KMS-11 (cell line): ENCODE results near the gene ACTBL2.

Experiments
- H2AFZ ChIP-seq: fragments of 200-600 bp; sonication (generic); 2 replicates; pipeline ENCODE4 v1.6.1; 2016; ENCODE audit warnings: antibody characterized with exemption, mixed run types, low read depth
- H3K27ac ChIP-seq: fragments of 200-600 bp; sonication (generic); 2 replicates; pipeline ENCODE4 v1.6.1; 2016; ENCODE audit warnings: mild to moderate bottlenecking, mixed run types
- H3K27me3 ChIP-seq: fragments of 200-600 bp; sonication (generic); 2 replicates; pipeline ENCODE4 v1.6.1; 2017; ENCODE audit warnings: mild to moderate bottlenecking, low read depth, mixed run types, moderate library complexity; ENCODE audit not compliant: insufficient read depth
- H3K36me3 ChIP-seq: fragments of 200-600 bp; sonication (generic); 2 replicates; pipeline ENCODE4 v1.6.1; 2017; ENCODE audit warnings: mild to moderate bottlenecking, mixed run types; ENCODE audit not compliant: insufficient read depth
- H3K4me1 ChIP-seq: fragments of 200-600 bp; sonication (generic); 2 replicates; pipeline ENCODE4 v1.6.1; 2016; ENCODE audit warnings: mild to moderate bottlenecking, low read depth, mixed run types; ENCODE audit not compliant: poor library complexity, severe bottlenecking
- H3K4me2 ChIP-seq: fragments of 200-600 bp; sonication (generic); 2 replicates; pipeline ENCODE4 v1.7.0; 2016; ENCODE audit warnings: mild to moderate bottlenecking, mixed run types
- H3K4me3 ChIP-seq: fragments of 200-600 bp; sonication (generic); IDR thresholded peaks from 2 replicates; pipeline ENCODE4 v1.6.1; 2017; ENCODE audit warnings: low read depth, low read length, mixed read lengths; ENCODE audit not compliant: insufficient read depth
- H3K79me2 ChIP-seq: fragments of 200-600 bp; sonication (generic); 2 replicates; pipeline ENCODE4 v1.6.1; 2016; ENCODE audit warnings: low read depth, mixed run types; ENCODE audit not compliant: insufficient read depth
- H3K9ac ChIP-seq: fragments of 200-600 bp; sonication (generic); 2 replicates; pipeline ENCODE4 v1.6.1; 2016; ENCODE audit warnings: mild to moderate bottlenecking, mixed run types
- H4K20me1 ChIP-seq: fragments of 200-600 bp; sonication (generic); 2 replicates; pipeline ENCODE4 v1.6.1; 2016; ENCODE audit warnings: mild to moderate bottlenecking, mixed run types; ENCODE audit not compliant: insufficient read depth
- TF ChIP-seq, protein P1 (sequence below): fragments of 200-600 bp; sonication (generic); conservative IDR thresholded peaks from 2 replicates; pipeline ENCODE4 v1.6.1; 2017; ENCODE audit warnings: low read depth, mild to moderate bottlenecking, antibody characterized with exemption, low read length, moderate library complexity, mixed read lengths

Gene ACTBL2

DNA sequence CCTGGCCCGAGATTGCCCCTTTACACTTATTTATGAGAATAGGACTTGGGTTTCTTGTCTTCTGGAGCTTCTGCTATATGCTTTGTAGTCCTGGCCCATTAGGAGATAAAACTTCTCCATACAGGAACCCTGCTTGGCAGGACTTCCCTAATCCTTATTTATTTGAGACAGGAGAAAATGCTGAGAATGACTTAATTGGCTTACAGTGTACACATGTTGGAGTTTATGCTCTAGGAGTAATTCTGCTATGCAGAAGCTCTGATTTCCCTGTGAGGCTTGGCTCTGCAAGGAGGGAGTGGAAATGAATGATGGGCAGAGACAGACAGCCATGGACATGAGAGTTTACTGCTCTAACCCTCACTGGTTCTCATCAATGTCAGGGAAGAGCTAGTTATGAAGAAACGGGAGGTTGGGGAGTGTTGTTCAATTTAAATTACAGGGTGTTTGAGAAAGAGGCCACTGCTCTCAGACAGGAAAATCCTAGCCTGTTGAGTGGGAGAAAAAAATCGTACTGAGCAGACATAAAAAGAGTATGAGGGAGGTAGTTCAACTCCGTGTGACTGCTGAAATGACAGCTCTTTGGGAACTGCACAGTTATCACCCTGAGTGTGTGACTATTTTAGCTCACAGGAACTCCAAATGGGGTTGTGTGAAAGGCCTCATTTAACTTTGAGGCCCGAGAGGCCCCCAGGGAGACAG lies 37.5 kb downstream of the ACTBL2 start:
- TF ChIP-seq, protein P1, sequence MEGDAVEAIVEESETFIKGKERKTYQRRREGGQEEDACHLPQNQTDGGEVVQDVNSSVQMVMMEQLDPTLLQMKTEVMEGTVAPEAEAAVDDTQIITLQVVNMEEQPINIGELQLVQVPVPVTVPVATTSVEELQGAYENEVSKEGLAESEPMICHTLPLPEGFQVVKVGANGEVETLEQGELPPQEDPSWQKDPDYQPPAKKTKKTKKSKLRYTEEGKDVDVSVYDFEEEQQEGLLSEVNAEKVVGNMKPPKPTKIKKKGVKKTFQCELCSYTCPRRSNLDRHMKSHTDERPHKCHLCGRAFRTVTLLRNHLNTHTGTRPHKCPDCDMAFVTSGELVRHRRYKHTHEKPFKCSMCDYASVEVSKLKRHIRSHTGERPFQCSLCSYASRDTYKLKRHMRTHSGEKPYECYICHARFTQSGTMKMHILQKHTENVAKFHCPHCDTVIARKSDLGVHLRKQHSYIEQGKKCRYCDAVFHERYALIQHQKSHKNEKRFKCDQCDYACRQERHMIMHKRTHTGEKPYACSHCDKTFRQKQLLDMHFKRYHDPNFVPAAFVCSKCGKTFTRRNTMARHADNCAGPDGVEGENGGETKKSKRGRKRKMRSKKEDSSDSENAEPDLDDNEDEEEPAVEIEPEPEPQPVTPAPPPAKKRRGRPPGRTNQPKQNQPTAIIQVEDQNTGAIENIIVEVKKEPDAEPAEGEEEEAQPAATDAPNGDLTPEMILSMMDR: no peak
- H3K27ac ChIP-seq: no peak overlapping the region

GRCh38 chr5:57442080-57442839 lies 40.4 kb downstream of the ACTBL2 start:
- H3K79me2 ChIP-seq: no peaks in the 10 kb centered on the region
- TF ChIP-seq, protein P1: no peak
- no peaks in the 10 kb centered on the region for H3K36me3 ChIP-seq
- H3K27ac ChIP-seq: no peak overlapping the region
- H2AFZ ChIP-seq: no peak overlapping the region
- no peak overlapping the region for H3K4me3 ChIP-seq
- H3K4me1 ChIP-seq: no peaks in the 10 kb centered on the region
- H3K9ac ChIP-seq: no peak overlapping the region
- H3K4me2 ChIP-seq: no peak overlapping the region
- H3K27me3 ChIP-seq: no peaks in the 10 kb centered on the region
- no peaks in the 10 kb centered on the region for H4K20me1 ChIP-seq

More for the DNA sequence above, 37.5 kb downstream of the ACTBL2 start:
- Histone ChIP-seq H3K4me3 (no peak overlapping the region), H3K36me3 (no peaks in the 10 kb centered on the region), H3K4me2 (no peak overlapping the region), H3K79me2 (no peaks in the 10 kb centered on the region), H3K4me1 (no peaks in the 10 kb centered on the region), H2AFZ (no peak overlapping the region), H3K27me3 (no peaks in the 10 kb centered on the region), H4K20me1 (no peaks in the 10 kb centered on the region), H3K9ac (no peak overlapping the region)

DNA sequence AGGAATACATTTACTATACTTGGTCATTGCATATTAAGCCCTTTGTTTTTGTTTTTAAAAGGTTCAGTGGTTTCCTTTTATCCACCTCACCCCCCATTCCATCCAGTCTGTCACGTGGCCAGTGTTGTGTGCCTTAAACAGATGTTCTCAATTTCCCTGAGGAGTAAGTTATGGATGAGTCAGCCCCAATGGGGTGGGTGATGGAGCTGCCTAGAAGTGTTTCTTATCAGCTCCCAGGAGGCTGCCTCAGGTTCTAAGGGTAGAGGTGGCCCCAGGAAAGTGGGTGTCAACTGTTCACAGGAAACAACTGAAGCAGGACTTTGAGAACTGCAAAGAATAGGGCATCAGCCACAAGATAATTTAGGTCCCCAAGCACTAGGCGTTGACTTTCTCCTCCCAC lies 41.1 kb downstream of the ACTBL2 start:
- H3K4me1 ChIP-seq: no peaks in the 10 kb centered on the region
- H3K27ac ChIP-seq: no peak overlapping the region
- TF ChIP-seq, protein P1: no peak
- H3K27me3 ChIP-seq: no peaks in the 10 kb centered on the region
- no peaks in the 10 kb centered on the region for H4K20me1 ChIP-seq
- no peaks in the 10 kb centered on the region for H3K36me3 ChIP-seq
- H3K4me2 ChIP-seq: no peak overlapping the region
- H2AFZ ChIP-seq: no peak overlapping the region
- H3K9ac ChIP-seq: no peak overlapping the region
- no peak overlapping the region for H3K4me3 ChIP-seq
- H3K79me2 ChIP-seq: no peaks in the 10 kb centered on the region

DNA sequence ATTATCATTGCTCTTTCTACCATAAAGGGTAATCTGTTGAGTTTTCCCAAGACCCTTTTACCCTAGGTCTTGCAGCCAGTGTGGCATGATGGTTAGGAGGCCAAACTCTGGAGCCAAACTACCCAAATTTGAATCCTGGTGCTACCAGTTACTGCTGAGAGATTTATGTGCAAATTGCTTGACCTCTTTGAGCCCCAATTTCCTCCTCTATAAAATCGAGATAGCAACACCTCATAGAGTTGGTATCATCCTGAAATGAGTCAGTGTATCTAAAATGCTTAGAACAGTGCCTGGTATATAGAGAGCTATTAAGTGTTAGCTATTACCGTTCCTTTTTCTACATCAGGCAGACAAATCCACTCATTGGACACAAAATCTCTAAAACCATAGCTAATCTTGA lies 43.0 kb downstream of the ACTBL2 start:
- no peaks in the 10 kb centered on the region for H4K20me1 ChIP-seq
- no peak overlapping the region for H3K4me2 ChIP-seq
- no peak overlapping the region for H3K9ac ChIP-seq
- no peaks in the 10 kb centered on the region for H3K4me1 ChIP-seq
- no peaks in the 10 kb centered on the region for H3K79me2 ChIP-seq
- no peaks in the 10 kb centered on the region for H3K36me3 ChIP-seq
- no peak overlapping the region for H2AFZ ChIP-seq
- no peak overlapping the region for H3K4me3 ChIP-seq
- TF ChIP-seq, protein P1: no peak
- no peak overlapping the region for H3K27ac ChIP-seq
- H3K27me3 ChIP-seq: no peaks in the 10 kb centered on the region
